Measurements from ENCODE around the gene CAMSAP3. TPM values are rescaled to one million over a fixed set of nuclear protein-coding genes. Genes with fewer than 3 reads are reported as not detected.

The CAMSAP3 gene, protein sequence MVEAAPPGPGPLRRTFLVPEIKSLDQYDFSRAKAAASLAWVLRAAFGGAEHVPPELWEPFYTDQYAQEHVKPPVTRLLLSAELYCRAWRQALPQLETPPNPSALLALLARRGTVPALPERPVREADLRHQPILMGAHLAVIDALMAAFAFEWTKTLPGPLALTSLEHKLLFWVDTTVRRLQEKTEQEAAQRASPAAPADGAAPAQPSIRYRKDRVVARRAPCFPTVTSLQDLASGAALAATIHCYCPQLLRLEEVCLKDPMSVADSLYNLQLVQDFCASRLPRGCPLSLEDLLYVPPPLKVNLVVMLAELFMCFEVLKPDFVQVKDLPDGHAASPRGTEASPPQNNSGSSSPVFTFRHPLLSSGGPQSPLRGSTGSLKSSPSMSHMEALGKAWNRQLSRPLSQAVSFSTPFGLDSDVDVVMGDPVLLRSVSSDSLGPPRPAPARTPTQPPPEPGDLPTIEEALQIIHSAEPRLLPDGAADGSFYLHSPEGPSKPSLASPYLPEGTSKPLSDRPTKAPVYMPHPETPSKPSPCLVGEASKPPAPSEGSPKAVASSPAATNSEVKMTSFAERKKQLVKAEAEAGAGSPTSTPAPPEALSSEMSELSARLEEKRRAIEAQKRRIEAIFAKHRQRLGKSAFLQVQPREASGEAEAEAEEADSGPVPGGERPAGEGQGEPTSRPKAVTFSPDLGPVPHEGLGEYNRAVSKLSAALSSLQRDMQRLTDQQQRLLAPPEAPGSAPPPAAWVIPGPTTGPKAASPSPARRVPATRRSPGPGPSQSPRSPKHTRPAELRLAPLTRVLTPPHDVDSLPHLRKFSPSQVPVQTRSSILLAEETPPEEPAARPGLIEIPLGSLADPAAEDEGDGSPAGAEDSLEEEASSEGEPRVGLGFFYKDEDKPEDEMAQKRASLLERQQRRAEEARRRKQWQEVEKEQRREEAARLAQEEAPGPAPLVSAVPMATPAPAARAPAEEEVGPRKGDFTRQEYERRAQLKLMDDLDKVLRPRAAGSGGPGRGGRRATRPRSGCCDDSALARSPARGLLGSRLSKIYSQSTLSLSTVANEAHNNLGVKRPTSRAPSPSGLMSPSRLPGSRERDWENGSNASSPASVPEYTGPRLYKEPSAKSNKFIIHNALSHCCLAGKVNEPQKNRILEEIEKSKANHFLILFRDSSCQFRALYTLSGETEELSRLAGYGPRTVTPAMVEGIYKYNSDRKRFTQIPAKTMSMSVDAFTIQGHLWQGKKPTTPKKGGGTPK
- total RNA-seq, result 12.8 TPM

DNA sequence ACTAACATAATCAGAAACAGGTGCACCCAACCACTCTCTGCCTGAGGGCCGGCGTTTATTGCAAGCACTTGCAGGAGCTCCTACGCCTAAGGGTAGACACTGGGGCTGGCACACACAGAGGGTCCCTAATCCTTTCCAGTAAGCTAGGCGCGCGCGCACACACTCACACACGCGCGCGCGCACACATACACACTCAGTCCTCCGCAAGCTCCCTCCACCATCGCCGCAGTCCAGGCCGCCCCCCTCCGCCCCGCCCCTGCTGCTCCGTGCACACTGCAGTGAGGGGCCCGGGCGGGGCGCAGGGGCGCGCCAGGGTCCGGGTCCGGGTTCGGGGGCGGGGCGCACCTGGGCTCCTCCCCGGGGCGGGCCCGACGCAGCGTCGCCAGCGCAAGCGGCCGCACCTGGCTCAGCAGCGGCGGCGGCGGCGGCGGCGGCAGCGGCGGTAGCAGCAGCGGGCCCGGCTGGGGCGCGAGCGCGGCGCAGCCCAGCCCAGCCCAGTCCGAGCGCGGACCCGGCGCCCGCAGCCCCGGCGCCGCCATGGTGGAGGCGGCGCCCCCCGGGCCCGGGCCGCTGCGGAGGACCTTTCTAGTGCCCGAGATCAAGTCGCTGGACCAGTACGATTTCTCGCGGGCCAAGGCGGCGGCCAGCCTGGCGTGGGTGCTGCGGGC is at the start of gene CAMSAP3:
Gene CAMSAP3 (plus strand): TSS at position 398 of the 668 bp plus-strand sequence. CDS start 140 bp downstream, at position 538.
- TF ChIP-seq POLR2A (IDR thresholded peaks at IDR 0.05) (no peak), POLR2AphosphoS5 (IDR thresholded peaks at IDR 0.05; ENCODE audit: insufficient read depth in 1 of 2, low read depth in 1 of 2) (no peak)
- TF ChIP-seq, protein P1, sequence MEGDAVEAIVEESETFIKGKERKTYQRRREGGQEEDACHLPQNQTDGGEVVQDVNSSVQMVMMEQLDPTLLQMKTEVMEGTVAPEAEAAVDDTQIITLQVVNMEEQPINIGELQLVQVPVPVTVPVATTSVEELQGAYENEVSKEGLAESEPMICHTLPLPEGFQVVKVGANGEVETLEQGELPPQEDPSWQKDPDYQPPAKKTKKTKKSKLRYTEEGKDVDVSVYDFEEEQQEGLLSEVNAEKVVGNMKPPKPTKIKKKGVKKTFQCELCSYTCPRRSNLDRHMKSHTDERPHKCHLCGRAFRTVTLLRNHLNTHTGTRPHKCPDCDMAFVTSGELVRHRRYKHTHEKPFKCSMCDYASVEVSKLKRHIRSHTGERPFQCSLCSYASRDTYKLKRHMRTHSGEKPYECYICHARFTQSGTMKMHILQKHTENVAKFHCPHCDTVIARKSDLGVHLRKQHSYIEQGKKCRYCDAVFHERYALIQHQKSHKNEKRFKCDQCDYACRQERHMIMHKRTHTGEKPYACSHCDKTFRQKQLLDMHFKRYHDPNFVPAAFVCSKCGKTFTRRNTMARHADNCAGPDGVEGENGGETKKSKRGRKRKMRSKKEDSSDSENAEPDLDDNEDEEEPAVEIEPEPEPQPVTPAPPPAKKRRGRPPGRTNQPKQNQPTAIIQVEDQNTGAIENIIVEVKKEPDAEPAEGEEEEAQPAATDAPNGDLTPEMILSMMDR (IDR thresholded peaks at IDR 0.05), result no peak
- H3K36me3 ChIP-seq, result no peaks in the 10 kb centered on the region
- intact Hi-C loops (cut with DNase I), result no loop called here
- H3K27me3 ChIP-seq, result no peaks in the 10 kb centered on the region
- no peak for DNase-seq (ENCODE audit: extremely low spot score in 2 of 2)
- H3K4me3 ChIP-seq, result peak within 1 kb of the TSS; percentile 41 to 44
- no peaks in the 10 kb centered on the region for H3K9me3 ChIP-seq
- peaks cover 13% of the 10 kb centered on the region for H3K4me1 ChIP-seq
- H3K27ac ChIP-seq, result peak within 1 kb of the TSS; percentile 4

DNA sequence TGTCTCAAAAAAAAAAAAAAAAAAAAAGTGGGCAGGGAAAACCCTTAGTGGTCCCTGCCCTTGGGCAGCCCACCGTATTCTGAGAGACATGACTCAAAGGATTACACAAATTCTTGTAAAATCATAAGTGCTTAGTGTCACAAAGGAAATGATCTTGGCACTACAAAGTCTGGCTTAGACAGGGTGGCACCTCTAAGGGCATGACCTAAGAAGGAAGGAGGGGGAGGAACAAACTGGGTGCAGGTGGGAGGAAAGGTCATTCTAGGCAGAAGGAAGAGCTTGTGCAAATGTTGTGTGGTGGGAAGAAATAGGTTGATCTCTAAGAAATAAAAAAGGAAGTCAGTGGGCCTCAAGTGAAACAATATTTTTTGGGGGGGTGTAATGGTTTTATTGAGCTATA is 49.8 kb upstream of the CAMSAP3 start:
- no peaks in the 10 kb centered on the region for H3K9me3 ChIP-seq
- intact Hi-C loops (cut with DNase I), result no loop called here
- H3K36me3 ChIP-seq, result peaks cover 0 to 44% of the 10 kb centered on the region in 2 donors
- no peaks in the 10 kb centered on the region for H3K4me1 ChIP-seq
- no peaks in the 10 kb centered on the region for H3K27me3 ChIP-seq
- no peak overlapping the region for H3K27ac ChIP-seq
- no peak for DNase-seq (ENCODE audit: extremely low spot score in 2 of 2)
- TF ChIP-seq POLR2A (IDR thresholded peaks at IDR 0.05) (no peak), POLR2AphosphoS5 (IDR thresholded peaks at IDR 0.05; ENCODE audit: insufficient read depth in 1 of 2, low read depth in 1 of 2) (no peak)
- TF ChIP-seq, protein P1 (IDR thresholded peaks at IDR 0.05), result no peak
- no peak overlapping the region for H3K4me3 ChIP-seq

DNA sequence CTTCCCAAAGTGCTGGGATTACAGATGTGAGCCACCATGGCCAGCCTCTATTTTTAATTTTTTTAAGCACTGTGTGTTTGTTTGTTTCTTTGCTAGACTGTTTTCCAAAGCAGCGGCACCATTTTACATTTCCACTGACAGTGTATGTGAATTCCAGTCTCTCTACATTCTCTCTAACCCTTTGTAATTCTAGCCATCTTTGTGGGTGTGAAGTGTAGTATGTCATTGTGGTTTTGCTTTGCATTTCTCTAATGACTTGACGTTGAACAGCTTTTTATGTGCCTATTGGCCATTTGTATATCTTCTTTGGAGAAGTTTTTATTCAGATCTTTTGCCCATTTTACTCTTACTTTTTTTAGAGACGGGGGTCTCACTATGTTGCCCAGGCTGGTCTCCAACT is 48.5 kb upstream of the CAMSAP3 start:
- Histone ChIP-seq H3K4me1 (no peaks in the 10 kb centered on the region), H3K27ac (no peak overlapping the region), H3K9me3 (no peaks in the 10 kb centered on the region), H3K4me3 (no peak overlapping the region), H3K27me3 (no peaks in the 10 kb centered on the region), H3K36me3 (peaks cover 0 to 32% of the 10 kb centered on the region in 2 donors)
- no peak for DNase-seq (ENCODE audit: extremely low spot score in 2 of 2)
- intact Hi-C loops (cut with DNase I), result no loop called here
- TF ChIP-seq POLR2AphosphoS5 (IDR thresholded peaks at IDR 0.05; ENCODE audit: insufficient read depth in 1 of 2, low read depth in 1 of 2) (no peak), POLR2A (IDR thresholded peaks at IDR 0.05) (no peak)
- TF ChIP-seq, protein P1 (IDR thresholded peaks at IDR 0.05), result no peak

DNA sequence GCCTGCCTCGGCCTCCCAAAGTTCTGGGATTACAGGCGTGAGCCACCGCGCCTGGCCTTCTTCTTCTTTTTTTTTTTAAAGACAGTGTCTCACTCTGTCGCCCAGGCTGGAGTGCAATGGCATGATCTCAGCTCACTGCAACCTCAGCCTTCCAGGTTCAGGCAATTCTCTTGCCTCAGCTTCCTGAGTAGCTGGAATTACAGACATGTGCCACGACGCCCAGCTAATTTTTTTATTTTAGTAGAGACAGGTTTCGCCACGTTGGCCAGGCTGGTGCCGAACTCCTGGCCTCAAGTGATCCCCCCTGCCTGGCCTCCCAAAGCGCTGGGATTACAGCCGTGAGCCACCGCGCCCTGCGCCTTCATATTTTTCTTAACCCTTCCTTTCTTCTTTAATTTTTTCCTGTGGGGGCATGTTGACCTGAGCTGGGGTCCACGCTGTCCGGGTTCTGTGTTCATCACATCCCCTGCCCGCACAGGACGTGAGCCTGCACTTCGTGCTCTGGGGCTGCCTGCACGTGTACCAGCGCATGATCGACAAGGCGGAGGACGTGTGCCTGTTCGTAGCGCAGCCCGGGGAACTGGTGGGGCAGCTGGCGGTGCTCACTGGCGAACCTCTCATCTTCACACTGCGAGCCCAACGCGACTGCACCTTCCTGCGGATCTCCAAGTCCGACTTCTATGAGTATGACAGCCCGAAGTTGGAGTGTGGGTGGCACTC is 46.1 kb upstream of the CAMSAP3 start:
- intact Hi-C loops (cut with DNase I), result no loop called here
- H3K4me3 ChIP-seq, result no peak overlapping the region
- H3K27ac ChIP-seq, result no peak overlapping the region
- DNase-seq (ENCODE audit: extremely low spot score in 2 of 2), result no peak
- H3K36me3 ChIP-seq, result peaks cover 0 to 34% of the 10 kb centered on the region in 2 donors
- no peak for TF ChIP-seq POLR2AphosphoS5 (IDR thresholded peaks at IDR 0.05; ENCODE audit: insufficient read depth in 1 of 2, low read depth in 1 of 2)
- TF ChIP-seq POLR2A (IDR thresholded peaks at IDR 0.05), result no peak
- TF ChIP-seq, protein P1 (IDR thresholded peaks at IDR 0.05), result no peak
- H3K27me3 ChIP-seq, result no peaks in the 10 kb centered on the region
- no peaks in the 10 kb centered on the region for H3K9me3 ChIP-seq
- H3K4me1 ChIP-seq, result no peaks in the 10 kb centered on the region
